Stimulated activated CD4-positive, alpha-beta T cell treated with anti-CD3 and anti-CD28 coated beads, Interleukin-2, amount 100 ng/mL, for 24 hours (primary cell): Measurements from ENCODE around the gene OPRD1.
A peak's percentile ranks its signal among the peaks of the same experiment; 100 is the strongest.

Source experiments
- DNase-seq, 2 donors: peaks; one replicate each; pipeline ENCODE4 v3.0.0-alpha.2; 2020

OPRD1 gene

GRCh38 chr1:28886731-28887418 lies 74.9 kb downstream of the OPRD1 start:
- DNase-seq: peak; percentile 92

- peak; percentile 40 to 41 for DNase-seq
Measured at GRCh38 chr1:28887419-28887834, 75.5 kb downstream of the OPRD1 start.

- DNase-seq: peak in 1 of 2 donors; percentile 10
Measured at GRCh38 chr1:28887835-28888682, 76.1 kb downstream of the OPRD1 start.

GRCh38 chr1:28888915-28889314 lies 76.9 kb downstream of the OPRD1 start:
- no peak for DNase-seq

- DNase-seq: no peak
Measured at GRCh38 chr1:28889357-28889756, 77.4 kb downstream of the OPRD1 start.

GRCh38 chr1:28890435-28890834 lies 78.5 kb downstream of the OPRD1 start:
- DNase-seq: no peak

- no peak for DNase-seq
Measured at GRCh38 chr1:28890836-28891235, 78.9 kb downstream of the OPRD1 start.

- no peak for DNase-seq
Measured at GRCh38 chr1:28891256-28891655, 79.3 kb downstream of the OPRD1 start.

GRCh38 chr1:28893403-28894102 lies 81.6 kb downstream of the OPRD1 start:
- peak in 1 of 2 donors; percentile 12 for DNase-seq

- DNase-seq: no peak
Measured at GRCh38 chr1:28894785-28895184, 82.8 kb downstream of the OPRD1 start.

GRCh38 chr1:28895896-28896608 lies 84.1 kb downstream of the OPRD1 start:
- DNase-seq: no peak

- DNase-seq: no peak
Measured at GRCh38 chr1:28896609-28896986, 84.6 kb downstream of the OPRD1 start.

- DNase-seq: no peak
Measured at GRCh38 chr1:28897789-28898188, 85.8 kb downstream of the OPRD1 start.

- no peak for DNase-seq
Measured at GRCh38 chr1:28898405-28898881, 86.5 kb downstream of the OPRD1 start.

GRCh38 chr1:28899267-28899666 lies 87.3 kb downstream of the OPRD1 start:
- DNase-seq: no peak

- no peak for DNase-seq
Measured at GRCh38 chr1:28900562-28900961, 88.6 kb downstream of the OPRD1 start.

- DNase-seq: no peak
Measured at GRCh38 chr1:28902738-28903137, 90.8 kb downstream of the OPRD1 start.

- DNase-seq: no peak
Measured at GRCh38 chr1:28905921-28906666, 94.1 kb downstream of the OPRD1 start.

- DNase-seq: no peak
Measured at GRCh38 chr1:28909198-28909597, 97.2 kb downstream of the OPRD1 start.

GRCh38 chr1:28910379-28911115 lies 98.6 kb downstream of the OPRD1 start:
- no peak for DNase-seq

GRCh38 chr1:28913786-28914227 lies 101.8 kb downstream of the OPRD1 start:
- DNase-seq: no peak
